Fibroblast of skin of right quadriceps (primary cell): ENCODE measurements around the gene PLEKHA5.
"Not testable (repeated sequence)": the region's sequence is repeated elsewhere in the genome, so short reads cannot be mapped to it uniquely, and the experiment has no call there.

Experiments used
- DNase-seq: peaks from one replicate; pipeline ENCODE4 v3.0.0-alpha.2; 2013

PLEKHA5 gene

GRCh38 chr12:19129486-19130223 is at the start of gene PLEKHA5:
TSS of gene PLEKHA5 (plus strand) at chr12:19129733. CDS start at chr12:19129800, 67 bp downstream.
- DNase-seq, result peak; percentile 74

GRCh38 chr12:19080918-19081317 is 48.6 kb upstream of the PLEKHA5 start:
- no peak for DNase-seq

GRCh38 chr12:19082365-19082911 is 47.1 kb upstream of the PLEKHA5 start:
- no peak for DNase-seq

GRCh38 chr12:19084547-19084946 is 45.0 kb upstream of the PLEKHA5 start:
- DNase-seq, result no peak

- DNase-seq, result no peak
Measured at GRCh38 chr12:19085090-19085489, 44.4 kb upstream of the PLEKHA5 start.

GRCh38 chr12:19088606-19089005 is 40.9 kb upstream of the PLEKHA5 start:
- no peak for DNase-seq

GRCh38 chr12:19092482-19092881 is 37.1 kb upstream of the PLEKHA5 start:
- DNase-seq, result not testable (repeated sequence)

GRCh38 chr12:19093218-19093617 is 36.3 kb upstream of the PLEKHA5 start:
- no peak for DNase-seq

GRCh38 chr12:19095331-19095730 is 34.2 kb upstream of the PLEKHA5 start:
- no peak for DNase-seq

- DNase-seq, result no peak
Measured at GRCh38 chr12:19095756-19096480, 33.6 kb upstream of the PLEKHA5 start.

GRCh38 chr12:19105463-19105862 is 24.1 kb upstream of the PLEKHA5 start:
- DNase-seq, result no peak

GRCh38 chr12:19107750-19108149 is 21.8 kb upstream of the PLEKHA5 start:
- no peak for DNase-seq

GRCh38 chr12:19110221-19110940 is 19.2 kb upstream of the PLEKHA5 start:
- DNase-seq, result peak; percentile 3

- DNase-seq, result no peak
Measured at GRCh38 chr12:19113464-19113863, 16.1 kb upstream of the PLEKHA5 start.

GRCh38 chr12:19115285-19115684 is 14.2 kb upstream of the PLEKHA5 start:
- DNase-seq, result no peak

GRCh38 chr12:19119440-19119839 is 10.1 kb upstream of the PLEKHA5 start:
- DNase-seq, result no peak

GRCh38 chr12:19120795-19121194 is 8.7 kb upstream of the PLEKHA5 start:
- peak; percentile 21 for DNase-seq

- DNase-seq, result peak; percentile 29
Measured at GRCh38 chr12:19121449-19122018, 8.0 kb upstream of the PLEKHA5 start.

GRCh38 chr12:19125325-19125724 is 4.2 kb upstream of the PLEKHA5 start:
- DNase-seq, result peak; percentile 43

GRCh38 chr12:19127270-19127669 is 2.3 kb upstream of the PLEKHA5 start:
- no peak for DNase-seq

GRCh38 chr12:19128485-19128884 is 1.0 kb upstream of the PLEKHA5 start:
- no peak for DNase-seq

GRCh38 chr12:19129122-19129485 is 429 bp upstream of the PLEKHA5 start:
- no peak for DNase-seq
